Renal pelvis (tissue), 4 donors: Measurements from ENCODE around the gene LRRC37B. TPM values are rescaled to one million over a fixed set of nuclear protein-coding genes. Genes with fewer than 3 reads are reported as not detected.
"Not testable (repeated sequence)": the region's sequence is repeated elsewhere in the genome, so short reads cannot be mapped to it uniquely, and the experiment has no call there.

Source experiments
- DNase-seq: peaks from one replicate; pipeline ENCODE4 v3.0.0-alpha.2; 2013
- polyA plus RNA-seq, 3 donors: library from polyadenylated mRNA; unstranded; fragments of 120-200 nt; gene quantifications; one replicate each; pipeline ENCODE4 v1.2.1, GENCODE V29; 2013; ENCODE audit not compliant: insufficient read length in 3 of 3

The LRRC37B gene
- polyA plus RNA-seq, 3 donors: 16.6 to 33.1 (median 31.4) TPM

DNA sequence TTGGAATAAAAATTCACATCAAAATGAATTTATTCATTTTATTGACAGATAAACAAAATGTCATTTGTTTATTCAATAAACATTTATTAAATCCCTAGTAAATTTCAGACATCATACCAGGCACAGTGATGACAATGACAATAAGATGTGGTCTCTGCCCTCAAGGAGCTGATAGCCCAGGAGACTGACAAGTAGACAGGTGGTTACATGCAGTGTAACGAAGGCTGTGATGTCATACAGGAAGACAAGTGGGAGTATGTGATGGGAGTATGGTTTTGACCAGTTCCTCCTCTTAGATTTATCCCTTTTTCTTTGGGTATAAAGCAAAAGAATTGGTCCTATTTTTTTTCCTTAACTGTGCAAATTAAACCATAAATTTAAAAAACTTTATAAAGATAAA is 26.6 kb downstream of the LRRC37B start:
- DNase-seq: not testable (repeated sequence)

DNA sequence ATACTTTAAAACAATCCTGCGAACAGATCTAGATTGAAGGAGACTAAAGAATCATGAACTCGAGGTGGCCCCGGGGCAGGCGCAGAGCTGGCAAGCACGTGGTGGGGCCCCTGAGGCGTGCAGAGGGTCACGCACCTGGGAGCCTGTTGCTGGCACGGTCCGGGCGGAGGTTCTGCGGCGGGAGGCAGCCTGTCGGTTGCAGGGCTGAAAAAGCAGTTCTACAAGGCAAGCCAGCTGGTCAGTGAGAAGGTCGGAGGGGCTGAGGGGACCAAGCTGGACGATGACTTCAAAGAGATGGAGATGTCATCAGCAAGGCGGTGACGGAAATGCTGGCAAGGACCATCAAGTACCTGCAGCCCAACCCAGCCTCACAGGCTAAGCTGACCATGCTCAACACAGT is 33.1 kb downstream of the LRRC37B start:
- not testable (repeated sequence) for DNase-seq

DNA sequence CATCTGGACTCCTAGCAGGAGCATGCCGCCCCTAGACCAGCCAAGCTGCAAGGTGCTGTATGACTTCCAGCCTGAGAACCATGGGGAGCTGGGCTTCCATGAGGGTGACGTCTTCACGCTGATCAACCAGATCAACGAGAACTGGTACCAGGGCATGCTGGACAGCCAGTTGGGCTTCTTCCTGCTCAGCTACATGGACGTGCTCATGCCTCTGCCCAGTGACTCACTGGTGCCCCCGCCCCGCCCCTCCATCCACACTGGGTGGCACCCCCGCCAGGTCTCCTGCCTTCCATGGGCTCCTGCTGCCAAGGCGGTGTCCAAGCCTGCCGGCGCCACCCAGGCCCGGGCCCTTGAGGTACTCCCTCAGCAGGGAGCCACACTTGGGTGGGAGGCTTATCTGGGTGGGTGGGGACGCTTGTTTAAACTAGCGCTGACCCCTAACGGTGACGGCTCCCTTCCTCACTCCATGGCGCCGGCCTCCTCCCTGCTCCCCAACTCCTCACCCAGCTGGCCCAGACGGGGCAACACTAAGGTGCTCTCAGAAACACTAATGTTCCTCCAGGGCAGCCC is 34.2 kb downstream of the LRRC37B start:
- not testable (repeated sequence) for DNase-seq

DNA sequence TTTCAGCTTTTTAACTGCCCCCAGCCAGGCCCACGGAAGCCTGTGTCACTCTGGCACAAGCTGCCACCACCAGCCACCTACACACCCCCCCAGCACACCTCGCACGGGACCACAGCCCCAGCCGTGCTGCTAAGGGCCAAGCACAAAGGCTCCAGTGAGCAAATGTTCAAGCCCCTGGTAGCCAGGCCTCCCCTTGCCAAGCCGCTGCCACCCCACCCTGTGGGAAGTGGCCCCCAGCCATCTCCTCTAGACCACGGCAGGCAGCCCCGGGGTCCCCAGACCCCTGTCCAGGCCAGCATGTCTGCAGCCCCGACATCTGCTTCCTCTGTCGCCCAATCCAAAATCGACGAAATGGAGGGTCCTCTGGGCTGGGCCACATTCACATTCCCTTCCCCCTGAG is 35.1 kb downstream of the LRRC37B start:
- not testable (repeated sequence) for DNase-seq

DNA sequence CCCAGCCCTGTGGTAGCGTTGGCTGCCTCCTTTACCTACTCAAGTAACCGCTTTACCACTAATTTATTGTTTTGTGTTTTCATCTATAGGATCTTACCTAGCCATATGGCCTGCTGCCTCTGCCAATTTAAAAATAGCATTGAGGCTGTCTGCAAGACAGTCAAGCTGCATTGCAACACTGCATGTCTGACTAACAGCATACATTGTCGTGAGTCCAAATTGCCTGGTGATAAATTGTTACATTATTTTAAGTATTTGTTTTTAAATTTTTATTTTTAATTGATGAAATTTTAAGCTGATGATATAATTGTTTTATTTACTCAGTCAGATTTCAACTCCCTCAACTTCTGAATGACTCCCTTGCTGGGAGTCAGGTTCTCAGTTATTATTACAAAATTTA is 38.4 kb downstream of the LRRC37B start:
- not testable (repeated sequence) for DNase-seq

DNA sequence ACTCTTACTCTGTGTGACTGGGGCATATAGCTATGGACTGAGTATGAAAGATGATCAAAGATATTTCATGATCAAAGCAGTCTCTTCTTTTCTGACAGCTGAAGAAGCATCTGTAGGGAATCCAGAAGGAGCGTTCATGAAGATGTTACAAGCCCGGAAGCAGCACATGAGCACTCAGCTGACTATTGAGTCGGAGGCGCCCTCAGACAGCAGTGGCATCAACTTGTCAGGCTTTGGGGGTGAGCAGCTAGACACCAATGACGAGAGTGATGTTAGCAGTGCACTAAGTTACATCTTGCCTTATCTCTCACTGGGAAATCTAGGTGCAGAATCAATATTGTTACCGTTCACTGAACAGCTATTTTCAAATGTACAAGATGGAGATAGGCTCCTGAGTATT is 40.5 kb downstream of the LRRC37B start:
- not testable (repeated sequence) for DNase-seq

DNA sequence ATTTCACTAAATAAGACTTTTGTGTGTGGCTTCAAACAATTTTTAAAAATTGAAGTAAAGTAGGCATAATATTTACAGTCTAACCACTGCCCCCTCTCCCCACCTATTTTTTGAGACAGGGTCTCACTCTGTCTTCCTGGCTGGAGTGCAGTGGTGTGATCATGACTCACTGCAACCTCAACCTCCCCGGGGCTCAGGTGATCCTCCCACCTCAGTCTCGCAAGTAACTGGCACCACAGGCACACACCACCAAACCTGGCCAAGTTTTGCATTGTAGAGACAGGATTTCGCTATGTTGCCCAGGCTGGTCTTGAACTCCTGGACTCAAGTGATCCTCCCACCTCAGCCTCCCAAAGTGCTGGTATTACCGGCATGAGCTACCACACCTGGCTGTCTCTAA is 47.8 kb downstream of the LRRC37B start:
- DNase-seq: not testable (repeated sequence)

DNA sequence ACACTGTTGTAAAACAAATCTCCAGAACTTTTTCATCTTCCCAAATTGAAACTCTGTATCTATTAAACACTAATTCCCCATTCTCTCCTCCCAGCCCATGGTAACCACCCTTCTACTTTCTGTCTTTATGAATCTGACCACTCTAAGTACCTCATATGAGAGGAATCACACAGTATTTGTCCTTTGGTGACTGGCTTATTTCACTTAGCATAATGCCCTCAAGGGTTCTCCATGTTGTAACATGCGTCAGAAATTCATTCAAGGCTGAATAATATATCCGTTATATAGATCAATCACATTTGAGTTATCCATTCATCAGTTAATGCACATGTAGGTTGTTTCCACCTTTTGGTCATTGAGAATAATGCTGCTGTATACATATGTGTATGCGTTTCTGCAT is 48.2 kb downstream of the LRRC37B start:
- DNase-seq: not testable (repeated sequence)

DNA sequence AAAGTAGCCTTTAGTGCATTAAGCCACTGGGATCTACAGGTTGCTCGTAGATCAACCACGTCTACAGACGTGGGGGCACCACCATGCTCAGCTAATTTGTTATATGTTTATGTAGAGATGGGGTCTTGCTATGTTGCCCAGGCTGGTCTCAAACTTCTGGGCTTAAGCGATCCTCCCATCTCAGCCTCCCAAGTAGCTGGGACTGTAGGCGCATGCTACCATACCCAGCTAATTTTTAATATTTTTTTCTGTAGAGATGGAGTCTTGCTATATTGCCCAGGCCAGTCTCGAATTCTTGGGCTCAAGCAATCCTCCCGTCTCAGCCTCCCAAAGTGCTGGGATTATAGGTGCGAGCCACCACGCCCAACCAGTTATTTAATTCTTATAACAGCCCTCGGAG is 49.3 kb downstream of the LRRC37B start:
- not testable (repeated sequence) for DNase-seq

DNA sequence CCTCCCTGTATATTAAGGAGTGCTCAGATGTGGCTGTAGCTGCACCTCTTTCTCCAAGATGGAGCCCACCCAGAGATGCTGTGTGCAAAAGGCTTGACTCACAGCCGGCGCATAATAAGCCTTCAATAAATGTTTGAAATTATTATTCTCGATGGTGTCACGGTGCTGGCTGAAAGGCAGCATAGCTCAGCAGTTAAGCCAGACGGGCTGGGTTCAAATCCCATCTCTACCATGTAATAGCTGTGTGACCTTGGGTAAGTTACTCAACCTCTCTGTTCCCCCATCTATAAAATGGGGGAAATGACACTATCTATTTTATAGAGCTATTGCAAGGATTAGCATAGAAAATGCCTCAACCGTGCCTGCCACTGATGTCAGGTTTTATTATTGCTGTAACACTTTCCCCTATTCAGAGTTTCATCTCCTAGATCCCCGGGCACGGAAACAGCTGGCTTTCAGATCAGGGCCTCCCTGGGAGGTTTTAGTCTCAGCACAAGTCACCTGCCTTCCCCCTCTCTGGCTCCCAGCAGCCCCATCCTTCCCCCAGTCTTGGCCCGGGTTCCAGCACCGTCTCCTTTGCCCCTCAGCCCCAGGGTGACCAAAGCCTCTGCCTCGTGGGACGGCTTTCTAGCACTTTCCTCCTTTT is 50.4 kb downstream of the LRRC37B start:
- not testable (repeated sequence) for DNase-seq

DNA sequence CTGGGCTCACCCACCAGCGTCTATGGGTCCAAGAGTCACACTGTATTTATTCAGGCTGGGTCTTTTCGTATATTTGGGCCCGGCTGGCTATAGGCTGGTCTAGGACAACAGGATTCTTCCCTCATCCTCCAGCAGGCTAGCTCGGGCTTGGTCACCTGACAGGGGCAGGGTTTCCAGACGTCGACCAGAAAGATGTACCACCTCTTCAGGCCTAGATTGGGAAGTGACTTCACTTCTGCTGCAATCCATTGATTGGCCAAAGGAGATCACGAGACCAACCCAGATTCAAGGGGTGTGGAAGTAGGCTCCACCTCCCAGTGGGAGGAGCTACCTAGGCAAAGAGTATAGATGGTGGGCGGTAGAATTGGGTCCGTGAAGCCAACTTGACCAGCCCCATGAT is 53.5 kb downstream of the LRRC37B start:
- not testable (repeated sequence) for DNase-seq

DNA sequence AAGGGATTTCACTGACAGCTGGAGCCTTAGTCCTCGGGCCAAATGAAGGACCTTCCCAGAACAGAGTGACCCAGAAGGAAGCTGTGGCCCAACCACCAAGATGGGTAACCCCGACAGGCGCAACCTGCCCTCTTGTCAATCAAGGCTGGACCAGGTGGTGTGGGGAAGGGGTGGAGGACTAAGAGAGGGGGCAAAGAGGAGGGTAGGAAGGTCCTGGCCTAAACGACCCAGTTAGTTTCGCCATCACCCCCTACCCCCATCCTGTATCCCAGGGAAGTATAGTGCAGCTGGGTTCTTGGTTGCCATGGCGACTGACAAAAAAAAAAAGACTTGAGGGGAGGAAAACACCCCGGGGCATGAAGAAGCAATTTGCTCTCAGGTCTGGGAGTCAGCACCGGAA is 54.7 kb downstream of the LRRC37B start:
- not testable (repeated sequence) for DNase-seq

DNA sequence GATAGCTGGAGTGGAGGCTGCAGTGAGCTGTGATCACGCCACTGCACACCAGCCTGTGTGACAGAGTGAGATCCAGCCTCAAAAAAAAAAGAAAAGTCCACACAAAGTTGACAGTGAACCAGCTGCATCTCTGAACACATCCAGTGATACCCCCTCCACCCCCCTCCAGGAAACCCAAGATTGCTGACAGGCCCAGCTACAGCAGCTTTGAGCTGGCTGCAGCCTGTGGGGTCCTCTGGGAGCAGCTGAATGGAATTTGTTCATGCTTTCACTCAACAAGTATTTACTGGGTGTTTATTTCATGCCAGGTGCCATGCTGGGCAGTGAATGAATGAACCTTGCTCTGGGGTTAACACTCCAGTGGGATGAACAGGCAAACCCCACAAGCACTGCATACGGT is 56.9 kb downstream of the LRRC37B start:
- not testable (repeated sequence) for DNase-seq

DNA sequence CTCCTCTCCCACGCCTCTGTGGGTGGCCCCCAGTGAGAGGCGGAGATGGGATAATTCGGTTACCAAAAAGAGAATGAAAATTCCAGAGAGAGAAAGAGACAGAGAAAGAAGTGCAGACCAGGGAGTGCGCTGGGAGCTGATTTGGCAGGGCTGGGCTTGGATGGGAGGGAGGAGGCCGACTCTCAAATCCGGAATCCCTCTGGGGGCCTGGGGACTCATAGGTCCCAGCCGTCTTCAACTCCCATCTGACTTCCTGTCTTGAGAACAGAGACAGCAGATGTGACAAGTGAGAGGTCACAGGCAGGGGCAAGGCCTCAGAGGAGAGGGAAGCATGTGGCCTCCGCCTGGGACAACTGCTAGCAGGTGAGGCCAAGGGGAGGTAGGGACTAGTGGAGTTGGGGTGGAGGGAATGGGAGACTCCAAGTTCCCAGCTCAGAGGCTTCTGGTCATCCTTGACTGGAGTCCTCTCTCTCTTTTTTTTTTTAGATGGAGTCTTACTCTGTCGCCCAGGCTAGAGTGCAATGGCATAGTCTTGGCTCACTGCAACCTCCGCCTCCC is 59.0 kb downstream of the LRRC37B start:
- DNase-seq: not testable (repeated sequence)

DNA sequence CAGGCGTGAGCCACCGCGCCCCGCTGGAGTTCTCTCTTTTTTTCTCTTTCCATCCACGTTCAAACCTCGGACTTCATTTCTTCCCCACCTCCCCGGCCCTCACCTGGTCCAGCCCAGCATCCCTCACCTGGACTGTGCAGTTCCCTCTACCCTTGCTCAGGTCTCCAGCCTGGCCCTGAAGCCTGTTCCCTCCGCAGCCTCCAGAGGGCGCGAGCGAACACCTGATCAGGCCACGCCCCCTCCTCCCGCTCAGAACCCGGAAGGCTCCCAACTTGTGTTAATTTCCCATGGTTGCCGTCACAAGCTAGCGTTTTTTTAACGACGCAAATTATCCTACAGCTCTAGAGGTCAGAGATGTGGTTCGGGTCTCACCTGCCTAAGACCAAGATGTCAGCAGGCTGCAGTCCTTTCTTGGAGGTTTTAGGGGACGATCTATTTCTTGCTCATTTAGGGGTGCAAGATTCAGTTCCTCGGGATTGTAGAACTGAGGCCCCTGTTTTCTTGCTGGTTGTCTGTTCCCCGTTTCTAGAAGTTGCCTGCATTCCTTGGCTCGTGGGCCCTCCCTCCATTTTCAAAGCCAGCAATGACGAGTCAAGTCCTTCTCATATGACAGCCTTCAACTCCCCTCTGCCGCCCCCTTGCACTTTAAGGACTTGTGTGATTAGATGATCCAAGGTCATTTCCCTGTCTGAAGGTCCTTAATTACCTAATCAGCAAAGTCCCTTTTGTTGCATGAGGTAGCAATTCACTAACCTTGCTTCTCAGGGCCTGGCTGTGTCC is 59.9 kb downstream of the LRRC37B start:
- DNase-seq: not testable (repeated sequence)

DNA sequence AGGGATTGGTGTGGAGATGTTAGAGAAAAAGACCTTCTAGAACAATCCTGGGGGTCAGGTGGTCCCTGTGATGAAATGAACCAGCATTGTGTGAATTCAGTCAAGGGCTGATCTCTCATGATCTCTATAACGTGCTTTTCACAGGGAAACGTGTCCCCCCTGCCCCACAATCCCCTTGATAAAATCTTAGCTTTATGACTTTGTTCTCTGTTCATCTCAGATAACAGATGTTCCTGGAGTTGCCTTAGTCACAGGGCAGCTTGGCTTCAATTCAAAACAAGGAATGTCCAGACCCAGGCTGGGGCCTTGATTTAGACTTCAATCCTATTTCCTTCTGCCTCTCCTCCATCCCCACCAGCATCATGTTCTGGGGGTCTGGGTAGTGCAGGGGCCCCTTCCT is 61.9 kb downstream of the LRRC37B start:
- not testable (repeated sequence) for DNase-seq

DNA sequence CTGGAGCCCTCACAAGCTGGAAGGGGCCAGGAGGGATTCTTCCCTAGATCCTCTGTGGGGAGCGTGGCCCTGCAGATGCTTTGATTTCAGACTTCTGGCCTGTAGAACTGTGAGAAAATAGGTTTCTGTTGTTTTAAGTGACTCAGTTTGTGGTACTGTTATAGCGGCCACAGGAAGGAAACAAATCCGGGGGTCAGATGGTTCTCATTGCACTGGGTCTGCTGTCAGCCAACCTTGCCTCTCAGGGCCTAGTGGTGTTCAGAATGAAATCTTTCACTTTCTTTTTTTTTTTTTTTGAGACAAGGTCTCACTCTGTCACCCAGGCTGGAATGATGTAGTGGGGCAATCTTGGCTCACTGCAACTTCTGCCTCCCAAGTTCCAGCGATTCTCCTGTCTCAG is 64.8 kb downstream of the LRRC37B start:
- not testable (repeated sequence) for DNase-seq

DNA sequence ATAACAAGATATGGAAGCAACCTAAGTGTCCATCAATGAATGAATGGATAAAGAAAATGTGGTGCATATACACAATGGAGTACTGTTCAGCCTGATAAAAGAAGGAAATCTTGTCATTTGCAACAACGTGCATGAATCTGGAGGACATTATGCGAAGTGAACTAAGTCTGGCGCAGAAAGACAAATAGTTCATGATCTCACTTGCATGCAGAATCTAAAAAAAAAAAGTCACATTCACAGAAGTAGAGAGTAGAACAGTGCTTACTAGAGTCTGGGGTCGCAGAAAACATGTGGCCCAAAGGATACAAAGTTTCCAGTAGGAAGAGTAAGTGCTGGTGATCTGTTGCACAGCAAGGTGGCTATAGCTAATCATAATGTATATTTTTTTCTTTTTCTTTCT is 65.9 kb downstream of the LRRC37B start:
- not testable (repeated sequence) for DNase-seq

DNA sequence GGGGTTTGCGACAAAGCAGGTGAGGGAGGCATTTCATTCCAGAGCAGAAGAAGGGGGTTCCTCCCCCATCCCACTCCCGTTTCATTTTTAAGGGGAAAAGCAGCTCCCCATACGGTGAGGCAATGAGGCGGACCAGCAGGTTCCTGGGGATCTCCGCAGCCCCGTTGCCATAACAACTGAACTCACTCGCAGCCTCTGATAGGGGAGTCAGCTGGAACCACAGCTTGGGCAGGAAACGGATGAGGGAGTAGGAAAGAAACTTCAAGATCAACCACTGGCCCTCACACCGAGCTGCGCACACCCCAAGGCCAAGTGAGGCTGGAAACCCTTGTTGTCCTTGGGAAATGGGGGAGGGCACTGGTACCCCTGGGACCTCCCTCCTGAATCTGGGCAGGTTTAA is 72.6 kb downstream of the LRRC37B start:
- peak; percentile 55 for DNase-seq

DNA sequence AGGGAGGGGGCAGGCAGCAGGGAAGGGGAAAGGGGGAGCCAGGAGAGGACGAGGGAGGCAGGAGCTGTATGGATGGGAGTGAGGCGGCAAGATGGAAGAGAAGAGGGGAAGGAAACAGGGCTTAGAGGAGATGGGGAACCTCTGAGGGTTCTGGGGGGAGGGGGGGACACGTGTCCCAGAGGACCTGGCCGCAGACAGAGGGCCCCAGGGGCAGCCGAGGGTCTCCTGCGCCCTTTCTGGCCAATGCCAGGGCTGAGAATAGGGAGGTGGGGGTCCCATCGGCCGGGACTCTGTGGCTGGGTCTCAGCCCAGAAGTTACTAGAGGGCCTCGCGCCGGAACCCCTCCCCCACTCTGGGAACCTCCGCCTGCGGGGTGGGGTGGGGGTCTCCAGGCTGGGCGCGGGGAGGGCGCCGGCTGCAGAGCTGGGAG is 76.4 kb downstream of the LRRC37B start:
- not testable (repeated sequence) for DNase-seq

DNA sequence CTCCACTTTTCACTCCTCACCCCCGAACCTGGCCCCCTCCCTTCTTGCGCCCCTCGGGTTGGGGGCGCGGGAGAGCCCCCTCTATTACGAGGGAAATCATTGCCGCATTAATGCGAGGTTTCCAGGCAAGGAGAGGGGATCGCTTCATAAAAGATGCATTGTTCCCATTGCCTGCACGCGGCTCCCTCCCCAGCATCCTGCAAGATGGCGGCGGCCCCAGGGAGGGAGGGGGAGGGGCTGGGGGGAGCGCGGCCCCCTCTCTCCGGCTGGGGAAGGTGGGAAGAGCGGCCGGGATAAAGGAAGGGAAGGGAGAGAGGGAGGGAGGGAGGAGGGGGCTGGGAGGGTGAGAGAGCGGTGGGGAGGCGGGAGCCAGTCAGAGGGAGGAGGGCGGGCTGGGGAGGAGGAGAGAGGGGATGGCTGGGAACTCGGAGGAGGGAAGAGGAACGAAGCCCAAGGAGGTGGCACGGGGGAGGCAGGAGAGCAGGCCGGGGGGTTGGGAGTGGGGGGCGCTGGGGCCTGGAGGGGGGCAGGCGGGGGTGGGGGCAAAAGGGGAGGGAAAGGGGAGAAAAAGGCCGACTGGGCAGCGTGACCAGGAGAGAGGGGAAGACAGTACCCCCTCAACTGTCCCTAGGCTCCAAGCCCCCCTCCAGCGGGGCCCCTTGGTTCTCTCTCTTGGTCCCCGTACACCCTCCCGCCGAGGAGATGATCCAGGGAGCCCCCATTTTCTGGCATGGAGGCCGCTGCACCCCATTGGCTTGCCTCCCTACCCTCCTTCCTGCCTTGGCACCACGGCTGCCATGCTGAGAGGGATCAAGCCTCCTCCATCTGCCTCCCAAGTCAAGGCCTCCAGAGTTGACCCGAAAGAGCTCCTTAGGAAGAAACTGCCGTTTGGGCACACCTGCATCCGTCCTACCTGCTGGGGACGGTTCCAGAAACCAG is 77.1 kb downstream of the LRRC37B start:
- DNase-seq: peak; percentile 86
